CD4-positive, alpha-beta T cell treated with Interleukin-2 at 100 ng/mL for 4 hours (primary cell): Measurements from ENCODE around the gene SNX5.

Source experiments
- DNase-seq: peaks from one replicate; pipeline ENCODE4 v3.0.0-alpha.2; 2020; ENCODE audit warnings: low spot score

SNX5 gene

GRCh38 chr20:17940224-17940971, 28.2 kb downstream of the SNX5 start:
- DNase-seq = no peak

DNA sequence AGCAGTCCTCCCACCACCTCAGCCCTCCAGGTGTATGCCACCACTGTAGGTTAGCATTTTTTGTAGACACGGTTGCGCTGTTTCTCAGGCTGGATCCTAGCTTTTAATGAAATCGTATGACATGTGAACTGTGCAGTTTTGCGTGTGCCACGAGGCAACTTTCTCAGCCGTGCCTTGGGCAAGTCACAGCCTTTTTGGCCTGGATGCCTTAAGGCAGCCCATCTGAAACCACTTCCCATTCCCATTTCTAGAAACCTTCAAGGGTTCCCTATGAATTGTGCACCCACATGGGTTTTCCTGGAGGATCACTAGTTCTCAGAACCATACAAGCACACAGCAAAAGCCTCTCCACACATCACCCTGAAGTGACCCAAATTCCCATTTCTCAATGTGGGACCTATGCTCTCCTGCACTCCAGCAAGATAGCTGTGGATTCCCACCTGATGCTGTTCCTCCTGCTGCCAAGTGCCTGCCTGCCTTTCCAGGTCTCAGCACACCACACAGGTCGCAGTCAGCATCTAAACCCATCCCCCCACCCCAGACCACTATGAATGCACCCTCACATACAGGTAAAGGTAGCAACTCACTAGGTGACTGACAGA, 28.9 kb downstream of the SNX5 start:
- DNase-seq = no peak

DNA sequence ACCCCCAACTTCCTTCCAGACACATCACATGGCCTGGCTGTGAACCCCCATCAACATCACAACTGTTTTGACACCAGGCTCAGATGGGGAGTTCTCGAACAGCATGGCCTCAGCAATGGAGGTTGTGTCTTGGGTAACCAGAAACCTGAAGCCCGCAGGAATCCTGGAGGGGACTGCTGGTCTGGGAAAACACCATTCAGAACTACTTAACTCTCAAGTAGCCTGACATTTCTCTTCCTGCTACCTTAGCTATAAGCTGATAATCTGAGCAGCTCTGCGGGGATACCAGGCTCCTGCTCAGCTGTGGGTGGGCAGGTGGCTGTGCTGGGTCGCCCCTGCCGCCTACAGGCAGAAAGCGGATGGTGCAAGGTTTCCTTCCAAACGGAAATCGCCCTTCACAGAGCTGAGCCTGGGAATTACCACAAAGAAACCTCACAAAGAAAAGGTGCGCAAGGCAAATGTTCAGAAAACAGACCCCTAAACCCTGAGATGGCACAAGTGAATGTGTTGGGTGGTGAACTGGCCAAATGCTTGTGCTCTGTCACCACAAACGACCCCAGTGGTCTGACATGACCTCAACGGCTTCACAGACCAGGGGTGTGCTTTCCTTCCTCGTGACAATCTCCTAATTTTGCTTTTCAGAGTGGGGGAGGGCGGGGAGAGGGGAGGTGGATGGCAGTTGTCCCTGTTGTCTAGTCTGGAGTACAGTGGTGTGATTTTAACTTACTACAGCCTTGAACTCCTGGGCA, 29.5 kb downstream of the SNX5 start:
- peak; percentile 57 for DNase-seq

- no peak for DNase-seq
Observed at GRCh38 chr20:17936761-17937732, 31.5 kb downstream of the SNX5 start.

DNA sequence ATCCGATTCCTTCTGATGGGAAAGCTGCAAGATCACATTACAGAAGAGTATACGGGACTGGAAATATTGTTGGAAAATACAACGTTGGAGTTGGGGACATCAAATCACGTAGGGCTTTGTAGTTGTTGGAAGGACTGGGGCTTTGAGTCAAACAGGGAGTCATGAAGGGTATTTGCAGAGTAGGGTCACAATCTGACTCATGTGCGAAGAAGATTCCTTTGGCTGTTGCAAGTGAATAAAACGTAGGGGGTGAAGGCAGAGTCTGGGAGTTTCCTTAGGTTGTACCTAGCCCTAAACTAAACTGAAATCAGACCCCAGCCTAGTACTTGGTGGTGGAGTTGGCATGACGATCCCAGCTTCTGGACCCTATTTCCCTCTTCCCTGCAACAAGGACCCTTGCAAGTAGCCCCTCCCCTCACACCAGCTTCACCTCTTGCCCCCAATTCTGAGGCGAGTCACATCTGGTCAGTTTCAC, 32.3 kb downstream of the SNX5 start:
- DNase-seq = no peak

- DNase-seq = no peak
Observed at GRCh38 chr20:17935761-17936160, 32.8 kb downstream of the SNX5 start.

GRCh38 chr20:17935186-17935585, 33.4 kb downstream of the SNX5 start:
- no peak for DNase-seq

DNA sequence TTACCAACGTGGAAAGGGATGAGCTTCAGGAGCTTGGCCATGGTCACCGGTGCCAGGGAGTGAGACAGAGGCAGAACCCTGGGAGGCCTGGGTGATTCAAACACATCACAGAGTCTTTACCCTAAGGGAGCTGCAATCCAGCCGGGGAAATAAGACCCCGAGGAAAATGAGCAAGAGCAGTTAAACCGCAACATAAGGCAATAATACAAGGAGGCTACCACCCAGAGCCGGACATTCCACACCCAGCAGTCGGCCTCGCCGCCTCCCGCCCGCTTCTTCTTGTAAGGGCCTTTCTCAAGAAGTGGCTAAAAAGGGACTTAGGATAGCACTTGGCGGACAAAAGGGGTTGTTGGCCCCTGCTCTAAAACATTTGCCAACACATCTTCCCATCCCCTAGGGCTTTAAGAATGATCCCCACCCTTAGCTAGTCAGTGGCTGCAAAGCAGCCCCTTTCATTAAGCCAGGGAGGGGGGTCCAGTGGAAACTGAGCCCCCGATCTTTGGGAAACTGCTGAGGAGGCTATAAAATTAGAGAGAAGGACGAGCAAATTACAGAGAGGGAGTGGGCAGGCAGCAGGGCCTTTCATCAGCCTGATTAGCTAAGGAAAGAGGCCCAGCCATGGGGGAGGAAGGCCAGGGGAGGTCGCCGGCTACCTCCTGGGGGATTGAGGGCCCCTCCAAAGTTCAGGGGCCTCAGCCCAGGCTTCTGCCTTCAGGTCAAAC, 34.3 kb downstream of the SNX5 start:
- no peak for DNase-seq

GRCh38 chr20:17933711-17934110, 34.9 kb downstream of the SNX5 start:
- DNase-seq = no peak

DNA sequence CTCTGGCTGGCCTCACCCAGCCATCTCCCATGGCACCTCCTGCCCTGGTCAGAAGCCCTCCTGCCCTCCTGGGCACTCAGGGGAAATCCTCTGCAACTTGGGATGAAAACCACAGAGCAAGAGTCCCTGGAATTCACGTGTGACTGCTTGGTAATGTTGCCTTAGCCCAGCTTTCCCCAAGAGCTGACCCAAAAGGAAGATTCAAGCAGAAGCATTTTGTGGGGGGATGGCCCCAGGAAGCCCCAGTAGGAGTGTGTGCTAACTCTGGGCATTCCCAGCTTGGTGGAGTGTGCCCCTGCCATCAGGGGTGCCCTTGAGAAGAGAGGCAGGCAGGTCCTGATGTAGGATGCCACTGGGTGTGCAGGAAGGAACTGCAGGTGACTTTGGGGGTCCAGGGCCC, 35.5 kb downstream of the SNX5 start:
- no peak for DNase-seq

GRCh38 chr20:17932396-17932795, 36.2 kb downstream of the SNX5 start:
- DNase-seq = no peak

- DNase-seq = no peak
Observed at GRCh38 chr20:17931513-17931912, 37.1 kb downstream of the SNX5 start.

GRCh38 chr20:17928633-17929311, 39.8 kb downstream of the SNX5 start:
- no peak for DNase-seq

DNA sequence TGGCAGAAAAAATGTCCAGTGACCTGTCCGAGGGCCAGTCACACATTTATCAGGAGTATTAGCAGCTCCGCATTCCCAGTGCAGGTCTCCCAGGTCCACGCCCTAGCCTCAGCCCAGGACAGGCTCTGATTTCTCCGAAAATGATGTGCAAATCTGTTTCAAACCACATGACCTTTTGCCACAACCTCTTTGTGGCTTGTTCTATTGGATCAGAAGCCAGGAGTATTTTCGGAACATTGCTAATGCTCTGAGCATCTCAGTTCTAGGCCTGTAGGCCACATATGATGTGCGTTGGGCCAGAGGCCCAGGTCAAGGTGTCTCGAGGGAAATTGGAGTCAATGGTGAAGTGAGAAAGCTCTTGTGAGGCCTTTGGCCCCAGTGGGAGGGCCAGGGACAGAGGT, 40.4 kb downstream of the SNX5 start:
- DNase-seq = no peak

DNA sequence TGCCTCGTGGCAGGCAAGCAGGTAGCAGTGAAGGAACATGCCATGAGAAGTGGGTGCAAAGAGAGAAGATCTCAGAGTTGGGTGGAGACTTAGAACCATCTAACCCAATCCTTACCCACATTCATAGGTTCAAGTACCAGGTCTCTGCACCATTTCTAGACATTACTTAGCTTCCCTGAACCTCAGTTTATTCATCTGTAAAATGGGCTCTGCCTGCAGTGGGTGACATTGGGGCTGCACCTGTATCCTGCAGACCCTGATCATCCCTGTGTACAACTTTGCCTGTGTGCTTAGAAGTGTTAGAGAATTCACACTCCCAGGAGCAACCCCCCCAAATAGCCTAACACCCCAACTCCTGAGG, 42.7 kb downstream of the SNX5 start:
- no peak for DNase-seq

DNA sequence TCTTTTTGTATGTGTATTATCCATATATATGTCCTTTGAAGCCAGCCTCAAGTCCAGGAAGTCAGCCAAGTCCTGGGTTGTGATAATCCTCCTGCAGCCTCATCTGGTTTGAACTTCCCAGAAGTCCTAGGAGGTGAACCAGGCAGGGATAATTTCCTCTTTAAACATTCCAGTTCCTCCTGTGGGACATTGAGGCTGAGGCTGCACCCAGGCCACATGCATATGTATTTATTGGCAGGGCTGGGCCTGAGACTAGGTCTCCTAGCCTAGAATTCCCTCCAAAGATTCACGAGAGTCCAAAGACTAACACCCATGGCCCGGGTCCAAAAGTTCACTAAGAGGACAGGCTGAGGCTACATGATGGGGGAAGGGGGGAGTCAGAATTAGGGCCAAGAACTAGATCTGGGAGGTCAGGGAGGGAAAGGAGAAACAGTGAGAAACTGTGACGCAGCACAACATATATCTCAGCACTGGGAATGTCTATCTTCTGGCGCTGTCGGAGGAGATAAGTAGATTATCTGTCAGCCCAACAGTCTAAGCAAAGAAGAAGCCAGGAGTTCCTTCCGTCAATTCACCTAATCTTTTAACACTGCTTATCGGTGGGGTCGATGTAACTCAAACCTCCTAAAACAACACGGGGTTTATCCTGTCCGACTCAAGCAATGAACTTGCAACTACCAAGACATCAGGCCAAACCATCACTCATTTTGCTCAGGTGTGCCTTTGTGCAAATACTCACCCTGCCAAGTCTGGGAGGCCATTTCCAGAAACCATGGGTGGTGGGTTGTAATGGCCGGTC, 43.3 kb downstream of the SNX5 start:
- DNase-seq = no peak

- no peak for DNase-seq
Observed at GRCh38 chr20:17921774-17922173, 46.8 kb downstream of the SNX5 start.

DNA sequence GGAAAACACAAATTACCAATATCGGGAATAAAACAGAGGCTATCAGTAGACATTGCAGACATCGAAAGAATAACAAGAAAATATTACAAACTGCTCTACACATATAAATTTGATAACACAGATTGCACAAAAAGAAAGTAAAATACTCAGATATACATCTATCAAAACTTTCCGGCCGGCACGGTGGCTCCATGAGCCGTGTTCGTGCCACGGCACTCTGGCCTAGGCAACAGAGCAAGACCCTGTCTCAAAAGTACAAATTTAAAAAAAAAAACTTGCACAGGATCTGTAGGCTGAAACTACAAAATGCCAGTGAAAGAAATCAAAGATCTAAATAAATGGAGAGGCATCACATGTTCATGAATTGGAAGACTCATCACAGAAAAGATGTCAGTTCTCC, 49.4 kb downstream of the SNX5 start:
- DNase-seq = no peak

GRCh38 chr20:17917832-17918618, 50.6 kb downstream of the SNX5 start:
- DNase-seq = no peak
